Hepatocyte (in vitro differentiated cells): ENCODE results near the gene CPSF4. TPM values are rescaled to one million over a fixed set of nuclear protein-coding genes. Genes with fewer than 3 reads are reported as not detected.

Source experiments
- DNase-seq: peaks from one replicate; pipeline ENCODE4 v3.0.0-alpha.2; 2016; ENCODE audit warnings: low spot score
- H2AFZ ChIP-seq: fragments of 200-600 bp; sonication (generic); 2 replicates; pipeline ENCODE4 v1.6.0; 2016; ENCODE audit warnings: antibody characterized with exemption, mild to moderate bottlenecking
- H3K27ac ChIP-seq: fragments of 200-600 bp; sonication (generic); 2 replicates; pipeline ENCODE4 v1.5.1; 2016; ENCODE audit warnings: mild to moderate bottlenecking
- H3K27me3 ChIP-seq: fragments of 200-600 bp; sonication (generic); 2 replicates; pipeline ENCODE4 v1.6.1; 2016
- H3K36me3 ChIP-seq: fragments of 200-600 bp; sonication (generic); replicated peaks from 2 replicates; pipeline ENCODE4 v1.5.1; 2016; ENCODE audit warnings: low read depth; ENCODE audit not compliant: insufficient read depth
- H3K4me1 ChIP-seq: fragments of 200-600 bp; sonication (generic); 2 replicates; pipeline ENCODE4 v1.5.1; 2016; ENCODE audit warnings: mild to moderate bottlenecking, moderate library complexity; ENCODE audit not compliant: insufficient read depth
- H3K4me2 ChIP-seq: fragments of 200-600 bp; sonication (generic); 2 replicates; pipeline ENCODE4 v1.6.0; 2016
- H3K4me3 ChIP-seq: fragments of 200-600 bp; sonication (generic); 2 replicates; pipeline ENCODE4 v1.5.1; 2016; ENCODE audit warnings: mild to moderate bottlenecking
- H3K79me2 ChIP-seq: fragments of 200-600 bp; sonication (generic); 2 replicates; pipeline ENCODE4 v1.6.0; 2017; ENCODE audit warnings: mild to moderate bottlenecking
- H3K9me2 ChIP-seq: fragments of 200-600 bp; sonication (generic); replicated peaks from 2 replicates; pipeline ENCODE4 v1.6.0; 2017; ENCODE audit warnings: mild to moderate bottlenecking; ENCODE audit not compliant: insufficient read depth
- H3K9me3 ChIP-seq: fragments of 200-600 bp; sonication (generic); 2 replicates; pipeline ENCODE4 v1.5.1; 2016; ENCODE audit warnings: low read depth, mild to moderate bottlenecking
- H4K20me1 ChIP-seq: fragments of 200-600 bp; sonication (generic); 2 replicates; pipeline ENCODE4 v1.6.0; 2016; ENCODE audit warnings: mild to moderate bottlenecking; ENCODE audit not compliant: insufficient read depth, poor library complexity, severe bottlenecking
- CTCF ChIP-seq: fragments of 200-600 bp; sonication (generic); IDR thresholded peaks from 2 replicates; pipeline ENCODE4 v1.5.1; 2016; ENCODE audit warnings: antibody characterized with exemption, mild to moderate bottlenecking; ENCODE audit not compliant: poor library complexity
- EZH2 ChIP-seq: fragments of 200-600 bp; sonication (generic); IDR thresholded peaks from 2 replicates; pipeline ENCODE4 v1.6.1; 2016; ENCODE audit warnings: antibody characterized with exemption, mild to moderate bottlenecking, borderline replicate concordance
- EZH2phosphoT487 ChIP-seq: fragments of 200-600 bp; sonication (generic); IDR thresholded peaks from one replicate; pipeline ENCODE4 v1.6.1; 2018; ENCODE audit warnings: antibody characterized with exemption, mild to moderate bottlenecking, low read depth, moderate library complexity; ENCODE audit not compliant: unreplicated experiment, severe bottlenecking
- WGBS: methylation state at CpG from one replicate; pipeline ENCODE4 v1.1.6; 2016; ENCODE audit warnings: low lambda C conversion rate; ENCODE audit errors: missing lambda C conversion rate; 5-methylcytosine and 5-hydroxymethylcytosine counted together
- polyA plus RNA-seq: library from polyadenylated mRNA; unstranded; fragments of >200 nt; fragmentation: Nextera tagmentation; extraction: Ambion mirVana; gene quantifications from 2 replicates; pipeline ENCODE4 v1.2.1, GENCODE V29; 2016
- total RNA-seq: library from RNA; depleted of rRNA; stranded (reverse); fragments of >200 nt; gene quantifications from 2 replicates; pipeline ENCODE4 v1.2.3, GENCODE V29; 2014

CPSF4 gene
- total RNA-seq, result 25.3 and 37.6 TPM in 2 replicates
- 35.1 and 41.1 TPM in 2 replicates for polyA plus RNA-seq

GRCh38 chr7:99438573-99439480 is at the start of gene CPSF4, which contains the start of gene PTCD1:
TSS of gene CPSF4 (plus strand) at chr7:99438943. CDS start at chr7:99439083, 140 bp downstream.
TSS of gene PTCD1 (minus strand) at chr7:99438798. CDS start at chr7:99435242, 3,556 bp downstream.
- peaks cover 73% of the 10 kb centered on the region for H3K79me2 ChIP-seq
- peaks cover 10% of the 10 kb centered on the region for H3K4me1 ChIP-seq
- H3K27ac ChIP-seq, result peak within 1 kb of the TSS; percentile 91
- H2AFZ ChIP-seq, result peak within 1 kb of the TSS; percentile 86
- H3K4me3 ChIP-seq, result peak within 1 kb of the TSS; percentile 93
- no peaks in the 10 kb centered on the region for H3K9me3 ChIP-seq
- H3K9me2 ChIP-seq, result no peaks in the 10 kb centered on the region
- DNase-seq, result peak; percentile 99
- peaks cover 6% of the 10 kb centered on the region for H4K20me1 ChIP-seq
- H3K27me3 ChIP-seq, result no peaks in the 10 kb centered on the region
- TF ChIP-seq CTCF (no peak), EZH2phosphoT487 (no peak), EZH2 (no peak)
- no peaks in the 10 kb centered on the region for H3K36me3 ChIP-seq
- H3K4me2 ChIP-seq, result peak within 1 kb of the TSS; percentile 90
- 1% methylated on average over 61 of the region's 89 CpGs for WGBS

GRCh38 chr7:99389772-99390171 is 49.0 kb upstream of the CPSF4 start:
- Histone ChIP-seq H4K20me1 (no peaks in the 10 kb centered on the region), H3K27me3 (no peaks in the 10 kb centered on the region), H3K9me2 (no peaks in the 10 kb centered on the region), H3K4me3 (no peak overlapping the region), H3K9me3 (no peaks in the 10 kb centered on the region), H3K36me3 (no peaks in the 10 kb centered on the region), H3K4me2 (no peak overlapping the region), H3K27ac (no peak overlapping the region), H3K79me2 (no peaks in the 10 kb centered on the region), H3K4me1 (peaks cover 14% of the 10 kb centered on the region), H2AFZ (no peak overlapping the region)
- TF ChIP-seq EZH2phosphoT487 (no peak), CTCF (no peak), EZH2 (no peak)
- DNase-seq, result no peak
- WGBS, result 96% methylated on average over 13 of the region's 13 CpGs

GRCh38 chr7:99390941-99391602 is 47.7 kb upstream of the CPSF4 start:
- WGBS, result 94% methylated on average over 22 of the region's 23 CpGs
- Histone ChIP-seq H3K4me1 (peaks cover 14% of the 10 kb centered on the region), H3K79me2 (no peaks in the 10 kb centered on the region), H4K20me1 (no peaks in the 10 kb centered on the region), H3K9me2 (no peaks in the 10 kb centered on the region), H3K9me3 (no peaks in the 10 kb centered on the region), H3K4me2 (no peak overlapping the region), H3K27me3 (no peaks in the 10 kb centered on the region), H3K36me3 (no peaks in the 10 kb centered on the region), H3K27ac (no peak overlapping the region), H2AFZ (no peak overlapping the region), H3K4me3 (no peak overlapping the region)
- no peak for DNase-seq
- TF ChIP-seq EZH2, result no peak
- TF ChIP-seq CTCF, result no peak
- TF ChIP-seq EZH2phosphoT487, result no peak
